K562 (cell line): Measurements from ENCODE around the gene CABP5. TPM values are rescaled to one million over a fixed set of nuclear protein-coding genes. Genes with fewer than 3 reads are reported as not detected.

Experiments
- ATAC-seq: fragments of 200-7000 bp; cut with Tn5 transposase; 3 replicates; pipeline ENCODE4 v1.9.1; 2020; ENCODE audit warnings: moderate library complexity
- BruUV-seq: library from RNA; stranded (reverse); fragments of 400-500 nt; replicated peaks from 2 replicates; lab custom pipeline; 2021; lab: Mats Ljungman, UMichigan
- CTCF ChIA-PET: fragments of 300-600 bp; formaldehyde crosslinking; extraction: SDS; loops from one replicate; lab custom pipeline; 2021; ENCODE audit warnings: low intra/inter-chr PET ratio; lab: Yijun Ruan, JAX
- POLR2A ChIA-PET: fragments of 300-600, 350-650 bp; sonication (Branson Sonifier 250); formaldehyde crosslinking; extraction: SDS; loops from one replicate; lab custom pipeline; 2021; ENCODE audit warnings: antibody characterized with exemption, inconsistent platforms; lab: Yijun Ruan, JAX
- DNase-seq, 4 experiments: peaks; one replicate each; pipeline versions ENCODE4 v3.0.0 to v3.0.0-alpha.2; 2011 to 2018; ENCODE audit warnings: low spot score in 3 of 4, mixed read lengths in 3 of 4; ENCODE audit errors: extremely low read depth in 1 of 4
- FAIRE-seq: peaks from 2 replicates; lab custom pipeline; 2011; peaks lifted over from hg19 to GRCh38; lab: Jason Lieb, UNC
- H2AFZ ChIP-seq: 2 replicates; pipeline ENCODE4 v1.6.0; 2011; ENCODE audit warnings: low read depth, low read length, control low read depth, inconsistent platforms
- H3K27ac ChIP-seq: fragments of 200-600 bp; 3 replicates; pipeline ENCODE4 v1.8.0; 2011; ENCODE audit warnings: low read depth, mild to moderate bottlenecking, control low read depth, inconsistent platforms, low read length, moderate library complexity, mixed read lengths; ENCODE audit errors: extremely low read depth
- H3K27me3 ChIP-seq, 2 experiments: fragments of 300-600 bp in 1 of 2; 2 replicates in 1 of 2; 3 replicates in 1 of 2; pipeline versions ENCODE4 v1.6.0 to v1.8.0; 2011; ENCODE audit warnings: inconsistent platforms in 2 of 2, low read length in 2 of 2, mild to moderate bottlenecking in 1 of 2, mixed read lengths in 1 of 2, moderate library complexity in 1 of 2; ENCODE audit not compliant: control insufficient read depth in 2 of 2, insufficient read depth in 2 of 2
- H3K36me3 ChIP-seq: fragments of 300-600 bp; 3 replicates; pipeline ENCODE4 v1.8.0; 2011; ENCODE audit warnings: mild to moderate bottlenecking, low read length, inconsistent platforms; ENCODE audit not compliant: control insufficient read depth, insufficient read depth
- H3K4me1 ChIP-seq, 2 experiments: fragments of 200-600 bp in 1 of 2; replicated peaks in 1 of 2; 2 replicates in 1 of 2; 3 replicates in 1 of 2; pipeline versions ENCODE4 v1.5.1 to v1.8.0; 2011; ENCODE audit warnings: inconsistent platforms in 2 of 2, low read length in 2 of 2, mild to moderate bottlenecking in 1 of 2, mixed read lengths in 1 of 2, moderate library complexity in 1 of 2; ENCODE audit not compliant: control insufficient read depth in 2 of 2, insufficient read depth in 2 of 2
- H3K4me2 ChIP-seq: 2 replicates; pipeline ENCODE4 v1.6.1; 2011; ENCODE audit warnings: low read length, control low read depth, inconsistent platforms, mixed read lengths; ENCODE audit not compliant: insufficient read depth
- H3K4me3 ChIP-seq: fragments of 200-600 bp; sonication (generic), shearing (Covaris generic); 2 replicates; pipeline ENCODE4 v1.5.1; 2016; ENCODE audit warnings: control low read depth, inconsistent platforms
- H3K79me2 ChIP-seq: fragments of 200-600 bp; 3 replicates; pipeline ENCODE4 v1.8.0; 2011; ENCODE audit warnings: low read length, inconsistent platforms; ENCODE audit not compliant: control insufficient read depth, insufficient read depth
- H3K9ac ChIP-seq, 2 experiments: 2 replicates each; pipeline versions ENCODE4 v1.6.0 to v1.6.1; 2011; ENCODE audit warnings: low read depth in 2 of 2, low read length in 2 of 2, control low read depth in 1 of 2, inconsistent platforms in 1 of 2, mild to moderate bottlenecking in 1 of 2, mixed read lengths in 1 of 2; ENCODE audit not compliant: insufficient read depth in 1 of 2
- H3K9me1 ChIP-seq: one replicate; pipeline ENCODE4 v1.6.0; 2011; ENCODE audit warnings: inconsistent platforms, mild to moderate bottlenecking, low read length, moderate library complexity; ENCODE audit not compliant: control insufficient read depth, insufficient read depth
- H3K9me3 ChIP-seq: replicated peaks from 2 replicates; pipeline ENCODE4 v1.5.1; 2011; ENCODE audit warnings: low read depth, low read length, inconsistent platforms; ENCODE audit not compliant: control insufficient read depth, insufficient read depth
- H4K20me1 ChIP-seq: replicated peaks from 2 replicates; pipeline ENCODE4 v1.6.1; 2011; ENCODE audit warnings: low read length, inconsistent platforms, mixed read lengths; ENCODE audit not compliant: control insufficient read depth, insufficient read depth
- DMBX1 ChIP-seq: fragments of 250-450 bp; sonication (Bioruptor Pico); IDR thresholded peaks from 2 replicates; pipeline ENCODE4 v1.8.0; 2022; ENCODE audit warnings: inconsistent platforms, mild to moderate bottlenecking, moderate library complexity, borderline replicate concordance
- E4F1 ChIP-seq: fragments of 250-450 bp; sonication (Bioruptor Pico); IDR thresholded peaks from 2 replicates; pipeline ENCODE4 v1.5.0; 2021; ENCODE audit warnings: mild to moderate bottlenecking, borderline replicate concordance
- EZH2 ChIP-seq: IDR thresholded peaks from 2 replicates; pipeline ENCODE4 v1.6.1; 2012; ENCODE audit warnings: low read depth, mild to moderate bottlenecking, inconsistent platforms, low read length, borderline replicate concordance
- SMAD2 ChIP-seq: fragments of 150-350 bp; IDR thresholded peaks from 2 replicates; pipeline ENCODE4 v1.6.1; 2014; ENCODE audit warnings: low read depth, mild to moderate bottlenecking, low read length
- THRAP3 ChIP-seq: fragments of 450-650 bp; IDR thresholded peaks from 2 replicates; pipeline ENCODE4 v1.6.1; 2016; ENCODE audit warnings: mild to moderate bottlenecking, inconsistent platforms, borderline replicate concordance
- ZNF695 ChIP-seq: fragments of 450-650 bp; formaldehyde crosslinking; IDR thresholded peaks from 2 replicates; pipeline ENCODE4 v1.4.0; 2020; ENCODE audit warnings: mild to moderate bottlenecking, moderate library complexity
- WGBS: fragments of 100-300 bp; shearing (Covaris generic); methylation state at CpG from one replicate; pipeline ENCODE4 v1.1.6; 2016; ENCODE audit warnings: low coverage, mixed read lengths; ENCODE audit not compliant: insufficient coverage; ENCODE audit errors: missing lambda C conversion rate; 5-methylcytosine and 5-hydroxymethylcytosine counted together
- in situ Hi-C: fragments of 300-500 bp; cut with MboI; formaldehyde crosslinking; loops from 4 replicates; pipeline ENCODE4 v1.15.0; 2018; ENCODE audit warnings: inconsistent platforms, mixed read lengths
- intact Hi-C: fragments of 100-400 bp; cut with micrococcal nuclease; formaldehyde crosslinking; loops from 2 replicates; pipeline ENCODE4 v1.14.2; 2022
- polyA plus RNA-seq, 8 experiments: library from polyadenylated mRNA; depleted of rRNA in 4 of 8; stranded (reverse) in 5 of 8; unstranded in 3 of 8; fragments of >200 nt; fragmentation: Nextera tagmentation in 2 of 8; fragmentation: Illumina TruSeq in 1 of 8; extraction: Ambion mirVana in 2 of 8; extraction: Trizol in 1 of 8; gene quantifications; 2 replicates each; pipeline versions ENCODE4 v1.2.1 to v1.2.3, GENCODE V29; 2011 to 2014; ENCODE audit warnings: inconsistent platforms in 1 of 8, missing spikeins in 1 of 8
- total RNA-seq, 7 experiments: library from RNA; depleted of rRNA in 6 of 7; stranded (reverse); fragments of >200 nt in 6 of 7; fragmentation: Illumina TruSeq in 2 of 7; extraction: Trizol in 2 of 7; gene quantifications; 2 replicates each; pipeline versions ENCODE4 v1.2.1 to v1.2.3, GENCODE V29; 2011 to 2021; ENCODE audit warnings: low replicate concordance in 1 of 7
- TF ChIP-seq, protein P1 (sequence below), 2 experiments: fragments of 450-650 bp; IDR thresholded peaks; 2 replicates each; pipeline ENCODE4 v1.6.1; 2016; ENCODE audit warnings: mild to moderate bottlenecking in 2 of 2, borderline replicate concordance in 1 of 2, low read depth in 1 of 2, moderate library complexity in 1 of 2

The CABP5 gene
- total and polyA plus RNA-seq, 9 of the 15 experiments (the other 6 are each of a cell fraction or from before 2014, with no cell fraction given): not detected

DNA sequence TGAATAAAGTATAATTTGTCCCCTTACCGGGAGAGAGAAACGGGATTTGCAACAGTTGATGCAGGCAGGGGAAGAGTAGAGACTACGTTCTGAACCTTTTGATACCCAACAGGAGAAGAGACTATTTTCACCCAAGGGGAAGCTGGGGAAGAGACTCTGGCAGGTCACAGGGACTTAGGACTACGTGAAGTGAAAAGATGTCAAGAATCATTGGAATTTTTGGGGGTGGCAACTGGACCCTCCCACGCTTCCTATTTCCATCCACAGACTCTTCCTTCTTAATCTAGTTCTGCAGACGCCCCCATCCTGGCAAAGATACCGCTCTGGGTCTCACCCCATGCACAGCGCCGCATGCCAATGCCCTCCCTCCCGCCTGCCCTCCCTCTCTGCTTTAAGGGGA, 13.8 kb downstream of the CABP5 start (continued):
- TF ChIP-seq E4F1: no peak

DNA sequence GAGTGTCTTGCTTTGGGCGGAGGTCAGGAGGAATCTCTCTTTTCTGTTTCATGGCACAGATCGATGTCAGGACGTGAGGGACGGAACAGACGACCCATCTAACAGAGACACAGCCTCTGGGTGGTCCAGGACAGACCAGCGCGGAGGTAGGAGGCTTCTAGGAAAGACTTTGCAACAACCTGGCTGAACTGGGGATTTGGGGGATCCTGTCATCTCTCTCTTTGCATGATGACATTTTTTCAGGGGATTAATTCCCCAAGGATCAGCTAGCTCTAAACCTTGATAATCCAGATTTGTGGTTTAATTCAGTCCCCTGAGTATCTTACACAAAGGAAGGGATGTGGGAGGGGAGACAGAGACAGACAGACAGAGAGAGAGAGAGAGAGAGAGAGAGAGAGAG, 14.4 kb downstream of the CABP5 start:
- Histone ChIP-seq H4K20me1 (no peaks in the 10 kb centered on the region), H3K27ac (no peak overlapping the region), H3K79me2 (no peaks in the 10 kb centered on the region), H3K9me1 (no peaks in the 10 kb centered on the region), H3K9me3 (no peaks in the 10 kb centered on the region), H3K4me2 (no peak overlapping the region), H3K27me3 (peaks cover 6 to 25% of the 10 kb centered on the region in 2 experiments; a peak in 4 of 5 replicates), H3K9ac (no peak overlapping the region), H3K36me3 (no peaks in the 10 kb centered on the region), H2AFZ (no peak overlapping the region), H3K4me1 (no peaks in the 10 kb centered on the region), H3K4me3 (no peak overlapping the region)
- BruUV-seq: no TSS peak
- in situ Hi-C loops (no loop called here), intact Hi-C loops (no loop called here)
- WGBS: 2% methylated on average over 6 of the region's 7 CpGs
- ChIA-PET CTCF (no interaction called here), POLR2A (interaction anchor here (0.6 to 1.2 kb wide), 2 partner anchors 18 to 1091 kb away, joined by 3 read pairs; no protein-coding TSS in a partner anchor)
- ATAC-seq (no peak), FAIRE-seq (no peak), DNase-seq (no peak)
- TF ChIP-seq, protein P1, sequence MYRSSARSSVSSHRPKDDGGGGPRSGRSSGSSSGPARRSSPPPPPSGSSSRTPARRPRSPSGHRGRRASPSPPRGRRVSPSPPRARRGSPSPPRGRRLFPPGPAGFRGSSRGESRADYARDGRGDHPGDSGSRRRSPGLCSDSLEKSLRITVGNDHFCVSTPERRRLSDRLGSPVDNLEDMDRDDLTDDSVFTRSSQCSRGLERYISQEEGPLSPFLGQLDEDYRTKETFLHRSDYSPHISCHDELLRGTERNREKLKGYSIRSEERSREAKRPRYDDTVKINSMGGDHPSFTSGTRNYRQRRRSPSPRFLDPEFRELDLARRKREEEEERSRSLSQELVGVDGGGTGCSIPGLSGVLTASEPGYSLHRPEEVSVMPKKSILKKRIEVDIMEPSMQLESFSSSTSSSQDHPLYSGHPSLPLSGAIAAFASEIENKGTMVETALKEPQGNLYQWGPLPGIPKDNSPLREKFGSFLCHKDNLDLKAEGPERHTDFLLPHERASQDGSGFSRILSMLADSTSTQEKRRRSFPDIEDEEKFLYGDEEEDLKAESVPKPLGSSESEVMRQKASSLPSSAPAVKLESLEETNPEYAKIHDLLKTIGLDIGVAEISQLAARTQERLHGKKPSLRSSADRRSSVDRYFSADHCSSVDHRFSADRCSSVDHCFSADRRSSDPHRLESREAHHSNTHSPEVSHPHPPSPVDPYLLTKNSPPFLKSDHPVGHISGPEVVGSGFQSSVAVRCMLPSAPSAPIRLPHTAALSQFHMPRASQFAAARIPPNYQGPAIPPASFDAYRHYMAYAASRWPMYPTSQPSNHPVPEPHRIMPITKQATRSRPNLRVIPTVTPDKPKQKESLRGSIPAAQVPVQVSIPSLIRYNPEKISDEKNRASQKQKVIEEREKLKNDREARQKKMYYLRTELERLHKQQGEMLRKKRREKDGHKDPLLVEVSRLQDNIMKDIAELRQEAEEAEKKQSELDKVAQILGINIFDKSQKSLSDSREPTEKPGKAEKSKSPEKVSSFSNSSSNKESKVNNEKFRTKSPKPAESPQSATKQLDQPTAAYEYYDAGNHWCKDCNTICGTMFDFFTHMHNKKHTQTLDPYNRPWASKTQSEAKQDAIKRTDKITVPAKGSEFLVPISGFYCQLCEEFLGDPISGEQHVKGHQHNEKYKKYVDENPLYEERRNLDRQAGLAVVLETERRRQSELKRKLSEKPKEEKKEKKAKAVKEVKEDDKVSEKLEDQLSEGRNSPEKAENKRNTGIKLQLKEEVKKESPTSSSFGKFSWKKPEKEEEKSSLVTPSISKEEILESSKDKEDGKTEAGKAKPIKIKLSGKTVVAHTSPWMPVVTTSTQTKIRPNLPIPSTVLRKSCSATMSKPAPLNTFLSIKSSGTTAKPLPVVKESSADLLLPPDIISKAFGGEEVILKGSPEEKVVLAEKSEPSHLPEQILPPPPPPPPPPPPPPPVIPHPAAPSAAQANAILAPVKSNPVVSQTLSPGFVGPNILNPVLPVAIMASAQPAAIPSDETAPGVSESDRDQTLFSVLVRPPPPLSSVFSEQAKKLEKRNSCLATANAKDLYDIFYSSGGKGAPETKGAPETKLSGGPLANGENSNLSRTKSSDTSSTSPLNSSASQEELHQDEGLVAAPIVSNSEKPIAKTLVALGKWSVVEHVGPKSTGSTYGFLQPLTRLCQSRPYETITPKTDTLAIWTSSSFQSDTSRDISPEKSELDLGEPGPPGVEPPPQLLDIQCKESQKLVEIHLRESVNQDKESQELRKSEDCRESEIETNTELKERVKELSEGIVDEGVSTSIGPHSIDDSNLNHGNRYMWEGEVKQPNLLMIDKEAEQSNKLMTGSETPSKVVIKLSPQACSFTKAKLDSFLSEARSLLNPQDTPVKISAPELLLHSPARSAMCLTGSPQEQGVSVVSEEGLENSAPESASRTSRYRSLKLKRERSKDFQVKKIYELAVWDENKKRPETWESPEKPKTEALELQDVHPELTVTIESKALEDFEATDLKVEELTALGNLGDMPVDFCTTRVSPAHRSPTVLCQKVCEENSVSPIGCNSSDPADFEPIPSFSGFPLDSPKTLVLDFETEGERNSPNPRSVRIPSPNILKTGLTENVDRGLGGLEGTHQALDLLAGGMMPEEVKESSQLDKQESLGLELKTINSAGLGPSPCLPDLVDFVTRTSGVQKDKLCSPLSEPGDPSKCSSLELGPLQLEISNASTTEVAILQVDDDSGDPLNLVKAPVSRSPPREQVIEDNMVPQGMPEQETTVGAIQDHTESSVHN (IDR thresholded peaks at IDR 0.05; ENCODE audit: borderline replicate concordance in 1 of 2, low read depth in 1 of 2): no peak
- TF ChIP-seq SMAD2 (no peak), EZH2 (no peak), DMBX1 (CRISPR knock-in tag) (no peak), ZNF695 (CRISPR knock-in tag) (no peak), THRAP3 (no peak)
